HG02840 (cell line): ENCODE measurements around the gene CTBP2.
"Not testable (repeated sequence)": the region's sequence is repeated elsewhere in the genome, so short reads cannot be mapped to it uniquely, and the experiment has no call there.

ENCODE experiments used
- ATAC-seq: cut with Tn5 transposase; IDR thresholded peaks from one replicate; pipeline ENCODE4 v1.9.1; 2021; ENCODE audit warnings: mild to moderate bottlenecking, moderate library complexity, moderate number of reproducible peaks; ENCODE audit not compliant: unreplicated experiment, low FRiP score

CTBP2 gene

GRCh38 chr10:125076121-125076825, 84.1 kb downstream of the CTBP2 start:
- no peak for ATAC-seq

- no peak for ATAC-seq
These were observed 86.4 kb downstream of the CTBP2 start for GRCh38 chr10:125073996-125074395.

GRCh38 chr10:125072794-125073193, 87.6 kb downstream of the CTBP2 start:
- no peak for ATAC-seq

DNA sequence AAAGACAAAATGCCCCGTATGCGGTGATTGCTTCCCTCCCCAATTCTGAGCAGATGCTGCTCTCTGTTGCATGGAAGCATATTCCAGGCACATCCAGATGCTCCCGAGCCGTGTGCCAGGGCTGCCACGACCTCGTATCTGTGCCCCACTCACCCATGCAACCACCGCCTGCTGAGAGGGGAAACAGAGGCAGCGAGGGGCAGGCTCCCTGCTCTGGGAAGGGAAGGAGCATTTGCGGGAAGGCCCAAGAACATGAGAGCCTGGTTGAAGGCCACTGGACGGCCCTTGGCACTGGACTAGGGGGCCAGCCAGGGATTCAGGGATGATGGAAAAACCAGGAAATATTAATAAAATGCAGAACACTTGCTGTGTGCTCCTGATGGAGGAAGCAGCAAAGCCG, 89.4 kb downstream of the CTBP2 start:
- no peak for ATAC-seq

DNA sequence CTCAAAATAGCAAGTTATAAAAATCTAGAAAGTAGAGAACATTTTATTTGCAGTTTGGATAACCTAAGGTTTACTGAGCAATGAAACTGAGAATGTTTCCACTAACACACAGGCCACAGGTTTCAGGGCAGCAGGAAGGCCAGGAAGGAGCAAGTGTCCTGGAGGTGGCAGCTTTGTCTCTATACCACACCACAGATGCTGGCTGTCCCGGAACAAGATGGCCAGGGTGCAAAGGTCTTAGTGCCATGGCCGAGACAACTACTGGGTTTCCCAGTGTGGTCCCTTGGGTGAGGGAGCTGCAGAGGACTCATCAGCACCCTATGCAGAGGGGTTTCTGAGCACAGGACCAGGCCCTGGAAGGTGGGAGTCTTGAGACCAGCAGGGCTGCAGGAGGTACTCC, 92.0 kb downstream of the CTBP2 start:
- no peak for ATAC-seq

GRCh38 chr10:125067764-125068163, 92.6 kb downstream of the CTBP2 start:
- ATAC-seq = no peak

DNA sequence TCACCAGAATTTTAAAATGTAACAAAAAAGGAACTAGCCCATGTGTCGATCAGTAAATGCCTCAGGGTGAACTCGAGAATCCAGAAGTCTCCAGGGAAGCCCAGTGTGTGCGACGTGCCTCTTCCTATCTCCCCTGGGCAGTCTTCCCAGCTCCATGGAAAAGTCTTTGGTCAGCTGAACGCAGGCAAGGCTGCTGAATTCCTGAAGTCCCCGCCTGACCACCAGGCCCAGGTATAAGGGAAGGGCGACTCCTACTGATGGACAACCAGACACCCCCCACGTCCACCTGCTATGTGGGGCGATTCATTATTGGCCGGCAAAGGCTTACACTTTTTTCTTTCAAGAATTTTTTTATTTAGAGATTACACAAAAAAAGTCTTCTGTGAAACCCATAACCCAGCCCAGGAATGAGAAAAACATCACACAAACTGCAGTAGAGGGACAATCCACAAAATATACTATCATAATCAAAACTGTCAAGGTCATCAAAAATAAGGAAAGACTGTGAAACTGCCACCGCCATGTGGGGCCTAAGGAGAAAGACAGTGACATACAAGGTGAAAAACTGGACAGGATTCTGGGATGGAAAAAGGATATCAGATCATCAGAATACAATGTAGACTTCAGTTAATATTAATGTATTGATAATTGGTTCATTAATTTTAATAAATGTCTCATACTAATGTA, 93.5 kb downstream of the CTBP2 start:
- ATAC-seq = no peak

- peak; percentile 91 for ATAC-seq
These were observed 95.5 kb downstream of the CTBP2 start for GRCh38 chr10:125064681-125065492.

DNA sequence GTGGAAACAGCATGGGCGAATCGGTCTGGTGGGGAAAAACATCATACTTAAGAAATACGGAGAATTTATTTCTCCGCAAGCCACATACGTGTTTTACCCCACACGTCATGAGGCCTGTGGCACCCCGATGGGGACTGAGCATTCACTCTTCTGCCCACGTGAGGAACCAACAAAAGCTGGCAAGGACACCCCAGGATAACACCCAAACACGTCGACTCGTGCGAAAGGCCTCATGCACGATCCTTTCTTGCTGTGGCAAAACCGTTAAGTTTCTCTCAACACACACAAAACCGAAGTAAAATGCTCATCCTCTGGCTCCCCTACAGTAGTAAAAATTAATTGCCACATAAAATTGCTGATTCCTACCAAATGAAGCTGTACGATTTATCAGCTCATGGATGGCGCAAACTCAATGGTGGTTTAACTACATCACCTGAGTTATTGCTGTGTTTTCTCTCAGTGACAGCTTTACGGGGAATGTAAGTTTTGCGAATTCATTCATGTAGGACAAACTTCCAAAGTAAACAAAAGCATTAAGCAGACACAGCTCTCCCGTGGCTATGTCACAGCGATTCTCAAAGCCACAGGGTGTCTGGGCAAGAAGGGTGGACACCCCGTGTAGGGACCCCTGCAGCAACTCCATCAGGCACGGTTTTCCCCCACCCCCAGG, 97.0 kb downstream of the CTBP2 start:
- no peak for ATAC-seq

DNA sequence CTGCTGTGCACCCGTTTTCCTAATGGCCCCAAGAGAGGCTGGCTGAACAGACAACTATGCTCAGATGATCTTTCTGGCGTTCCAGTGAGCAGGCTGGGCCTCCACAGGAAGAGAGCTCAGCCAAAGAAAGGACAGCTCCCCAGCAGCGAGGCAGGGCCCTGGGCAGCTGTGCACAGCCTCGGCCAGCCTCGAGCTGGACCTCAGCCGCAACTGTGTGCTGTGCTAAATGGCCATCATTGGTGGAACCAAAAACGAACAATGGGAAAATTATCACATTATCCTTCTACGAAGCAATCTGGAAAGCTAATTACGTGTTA, 97.5 kb downstream of the CTBP2 start:
- no peak for ATAC-seq

DNA sequence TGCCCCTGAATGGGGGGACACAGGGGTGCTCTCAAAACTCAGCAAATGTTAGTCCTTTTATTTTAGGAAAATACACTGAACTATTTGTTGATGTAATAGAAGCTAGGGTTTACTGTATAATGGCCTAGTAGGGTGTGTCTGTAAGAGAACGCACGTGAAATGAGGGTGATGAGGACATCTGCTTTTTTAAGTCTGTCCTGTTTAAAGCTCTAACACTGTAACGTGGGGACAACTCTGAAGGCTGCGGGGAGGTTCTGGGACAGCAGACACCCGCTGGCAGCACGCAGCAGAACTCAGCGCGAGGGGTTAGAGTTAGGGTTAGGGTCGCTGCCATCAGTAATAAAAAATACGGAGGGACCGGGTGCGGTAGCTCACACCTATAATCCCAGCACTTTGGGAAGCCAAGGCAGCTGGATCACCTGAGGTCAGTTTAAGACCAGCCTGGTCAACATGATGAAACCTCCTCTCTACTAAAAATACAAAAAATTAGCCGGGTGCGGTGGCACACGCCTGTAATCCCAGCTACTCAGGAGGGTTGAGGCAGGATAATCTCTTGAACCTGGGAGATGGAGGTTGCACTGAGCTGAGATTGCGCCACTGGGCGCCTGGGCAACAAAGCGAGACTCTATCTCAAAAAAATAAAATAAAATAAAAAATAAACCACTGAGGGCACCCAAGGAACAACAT, 98.0 kb downstream of the CTBP2 start:
- ATAC-seq = no peak

GRCh38 chr10:125061557-125062226, 98.7 kb downstream of the CTBP2 start:
- no peak for ATAC-seq

DNA sequence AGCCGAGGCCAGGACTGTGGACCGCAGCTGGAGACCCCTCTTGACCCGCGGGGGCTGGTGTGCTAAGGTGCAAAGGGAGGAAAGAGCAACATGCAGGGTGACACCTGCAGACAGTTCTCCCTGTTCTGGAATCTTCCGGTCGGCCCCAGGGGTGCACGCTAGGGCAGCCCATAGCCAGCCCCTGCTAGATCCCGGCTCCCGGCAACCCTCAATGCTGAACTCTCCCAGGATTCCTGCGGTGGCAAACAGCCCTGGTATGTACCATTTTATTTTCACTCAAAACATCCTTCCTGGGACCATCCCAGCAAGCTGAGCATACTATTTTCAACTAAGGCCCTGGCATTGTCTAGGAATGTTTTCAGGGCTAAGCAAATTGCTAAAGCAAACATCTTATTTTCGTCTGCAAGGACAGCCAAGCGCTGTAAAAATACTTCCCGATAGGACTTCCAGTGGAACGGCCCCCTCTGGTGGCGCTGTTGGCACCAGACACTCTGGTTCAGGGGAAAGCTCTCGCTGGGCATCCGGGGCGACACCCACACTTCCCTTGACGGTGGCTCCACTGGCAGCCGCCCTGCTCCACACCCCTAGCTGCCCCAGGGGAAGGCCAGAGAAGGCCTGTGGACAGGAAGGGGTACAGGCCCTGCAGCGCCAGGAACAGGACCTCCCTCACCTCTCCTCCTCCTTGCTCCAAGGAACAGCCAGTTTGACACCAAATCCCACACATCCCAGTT, 99.4 kb downstream of the CTBP2 start:
- ATAC-seq = no peak

- ATAC-seq = no peak
These were observed 99.9 kb downstream of the CTBP2 start for GRCh38 chr10:125060482-125060825.

- ATAC-seq = no peak
These were observed 100.3 kb downstream of the CTBP2 start for GRCh38 chr10:125060026-125060425.

DNA sequence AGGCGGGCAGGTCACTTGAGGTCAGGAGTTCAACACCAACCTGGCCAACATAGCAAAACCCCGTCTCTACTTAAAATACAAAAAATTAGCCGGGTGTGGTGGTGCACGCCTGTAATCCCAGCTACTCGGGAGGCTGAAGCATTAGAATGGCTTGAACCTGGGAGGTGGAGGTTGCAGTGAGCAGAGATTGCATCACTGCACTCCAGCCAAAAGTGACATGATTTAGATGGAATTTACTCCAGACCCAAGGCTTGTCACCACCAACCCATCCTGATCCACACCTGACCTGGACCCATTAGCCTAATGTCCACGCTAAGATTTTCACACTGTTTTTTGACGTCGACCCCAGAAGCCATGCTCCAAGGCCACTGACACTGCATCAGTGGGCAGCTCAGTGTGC, 101.0 kb downstream of the CTBP2 start:
- not testable (repeated sequence) for ATAC-seq

DNA sequence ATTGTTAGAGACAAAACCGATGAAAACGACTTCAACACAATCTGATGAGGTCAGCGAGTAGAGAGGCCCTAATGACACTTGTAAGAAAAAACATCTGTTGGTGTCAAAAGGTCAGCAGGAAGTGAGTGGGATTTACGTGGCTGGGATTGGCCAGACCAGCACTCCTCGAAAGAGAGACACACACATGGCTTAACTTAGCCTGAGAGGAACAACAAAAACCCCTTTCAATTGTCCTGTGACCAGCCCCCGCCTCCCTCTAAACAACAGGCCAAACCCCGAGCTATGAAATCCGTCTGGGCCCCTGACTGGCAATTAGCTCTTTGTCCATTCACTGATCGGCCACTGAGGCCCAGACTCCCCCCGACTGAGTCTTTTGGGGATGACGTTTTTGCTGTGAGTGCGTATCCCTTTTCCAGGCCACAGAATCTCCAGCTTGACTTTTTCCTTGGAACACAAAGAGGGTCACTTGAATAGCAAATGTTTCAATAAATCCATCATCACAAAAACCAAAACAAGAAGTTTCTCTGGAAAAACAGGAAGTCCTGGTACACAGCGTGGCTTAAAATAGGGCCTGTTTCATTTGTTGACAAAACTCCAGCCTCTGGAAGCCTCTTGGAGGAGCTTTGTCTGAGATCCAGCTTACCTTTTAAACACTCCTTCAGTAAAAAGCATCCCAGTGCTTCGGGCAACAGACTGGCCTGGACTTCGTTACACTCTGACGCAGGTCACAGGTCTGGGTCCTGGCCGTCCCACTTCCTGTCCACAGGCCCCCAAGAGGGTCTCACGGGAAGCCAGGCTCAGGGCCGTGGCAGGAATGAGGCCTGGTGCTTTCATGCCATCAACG, 103.0 kb downstream of the CTBP2 start:
- ATAC-seq = no peak
